Hematopoietic multipotent progenitor cell treated with erythropoietin and hydrocortisone succinate and interleukin-3 and kit ligand, for 17 days (in vitro differentiated cells): ENCODE results near the gene UBE2G1.
"Not testable (repeated sequence)": the region's sequence is repeated elsewhere in the genome, so short reads cannot be mapped to it uniquely, and the experiment has no call there.

Source experiments
- DNase-seq: peaks from one replicate; pipeline ENCODE4 v3.0.0-alpha.2; 2015; ENCODE audit warnings: low spot score

The UBE2G1 gene, protein sequence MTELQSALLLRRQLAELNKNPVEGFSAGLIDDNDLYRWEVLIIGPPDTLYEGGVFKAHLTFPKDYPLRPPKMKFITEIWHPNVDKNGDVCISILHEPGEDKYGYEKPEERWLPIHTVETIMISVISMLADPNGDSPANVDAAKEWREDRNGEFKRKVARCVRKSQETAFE

DNA sequence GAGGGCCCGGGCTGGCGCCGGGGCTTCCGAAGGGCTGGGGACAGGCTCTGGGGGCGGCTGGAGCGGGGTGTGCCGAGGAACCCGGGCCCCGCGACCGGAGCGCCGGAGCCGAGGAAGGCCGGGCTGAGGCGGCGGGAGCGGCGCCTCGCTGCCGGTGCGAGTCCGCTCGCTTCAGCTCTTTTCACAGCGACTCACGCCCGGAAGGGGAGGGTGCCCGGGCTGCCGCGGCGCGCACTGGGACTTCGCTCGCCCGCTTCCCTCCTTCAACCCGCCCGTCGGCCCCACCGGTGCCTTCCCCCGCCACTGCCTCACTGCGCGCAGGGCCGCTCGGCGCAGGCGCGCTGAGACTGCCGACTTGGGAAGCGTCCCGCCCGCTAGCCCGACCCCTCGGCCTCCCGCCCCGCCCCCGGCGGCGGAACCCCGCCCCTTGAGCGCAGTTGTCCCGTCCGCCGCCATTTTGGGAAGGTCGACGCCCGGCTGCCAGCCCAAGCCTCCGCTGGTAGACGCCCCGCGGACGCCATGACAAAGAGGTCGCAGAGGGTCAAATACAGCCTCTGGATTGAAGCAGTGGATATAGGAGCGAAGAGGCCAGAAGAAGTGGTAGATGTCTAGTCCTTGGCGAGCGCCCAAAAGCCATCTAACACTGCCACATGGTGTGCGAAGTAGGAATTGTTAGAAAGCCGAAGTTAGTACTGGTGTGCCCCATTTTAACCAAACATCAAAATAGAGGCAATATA is at the start of gene UBE2G1:
TSS of gene UBE2G1 (minus strand) at position 349 of the 737 bp plus-strand sequence. CDS start 359 bp downstream, outside the sequence.
- DNase-seq = peak; percentile 98

DNA sequence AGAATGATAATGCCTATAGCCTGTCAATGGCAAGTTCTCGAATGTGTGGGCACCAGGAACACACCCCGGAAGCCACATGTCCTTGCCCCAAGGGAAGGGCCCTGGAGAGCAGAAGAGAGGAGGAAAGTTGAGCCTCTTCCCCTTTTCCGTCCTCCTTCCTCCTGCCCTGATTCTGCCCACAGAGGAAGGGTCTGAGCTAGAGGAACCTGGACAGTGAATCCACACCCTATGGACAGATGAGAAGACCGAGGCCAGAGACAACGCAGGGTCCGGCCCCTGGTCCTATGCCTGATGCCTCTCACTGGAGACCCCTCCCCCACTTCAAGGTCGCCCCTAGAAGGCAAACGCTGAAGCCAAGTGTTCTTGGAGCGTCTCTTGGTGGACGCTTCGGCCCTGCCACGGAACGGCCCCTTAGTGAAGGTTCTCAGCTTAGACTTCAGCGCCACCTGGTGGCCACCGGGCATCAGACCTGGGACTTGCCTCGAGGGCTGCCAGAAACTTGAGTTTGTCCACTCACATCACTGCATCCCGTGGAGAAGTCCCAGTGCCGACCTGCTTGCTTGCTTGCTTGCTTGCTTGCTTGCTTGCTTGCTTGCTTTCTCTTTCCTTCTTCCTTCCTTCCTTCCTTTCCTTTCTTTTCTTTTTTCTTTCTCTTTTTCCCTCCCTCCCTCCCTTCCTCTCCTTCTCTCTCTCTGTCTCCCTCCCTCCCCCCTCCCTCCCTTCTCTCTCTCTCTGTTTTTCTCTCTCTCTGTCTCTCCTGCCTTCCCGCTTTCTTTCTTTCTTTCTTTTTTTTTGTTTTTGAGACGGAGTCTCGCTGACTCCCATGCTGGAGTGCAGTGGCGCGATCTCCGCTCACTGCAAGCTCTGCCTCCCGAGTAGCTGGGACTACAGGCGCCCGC is 46.7 kb upstream of the UBE2G1 start:
- peak; percentile 87 for DNase-seq

DNA sequence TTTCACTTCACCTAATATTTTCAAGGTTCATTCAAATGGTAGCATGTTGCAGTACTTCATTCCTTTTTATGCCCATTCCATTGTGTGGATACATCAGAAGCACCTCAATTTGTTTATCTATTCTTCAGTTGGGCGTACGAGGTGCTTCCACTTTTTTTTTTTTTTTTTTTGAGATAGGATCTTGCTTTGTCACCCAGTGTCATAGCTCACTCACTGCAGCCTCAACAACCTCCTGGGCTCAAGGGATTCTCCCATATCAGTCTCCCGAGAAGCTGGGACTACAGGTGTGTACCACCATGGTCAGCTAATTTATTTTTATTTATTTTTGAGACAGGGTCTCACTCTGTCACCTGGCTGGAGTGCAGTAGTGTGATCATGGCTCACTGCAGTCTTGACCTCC is 44.7 kb upstream of the UBE2G1 start:
- no peak for DNase-seq

DNA sequence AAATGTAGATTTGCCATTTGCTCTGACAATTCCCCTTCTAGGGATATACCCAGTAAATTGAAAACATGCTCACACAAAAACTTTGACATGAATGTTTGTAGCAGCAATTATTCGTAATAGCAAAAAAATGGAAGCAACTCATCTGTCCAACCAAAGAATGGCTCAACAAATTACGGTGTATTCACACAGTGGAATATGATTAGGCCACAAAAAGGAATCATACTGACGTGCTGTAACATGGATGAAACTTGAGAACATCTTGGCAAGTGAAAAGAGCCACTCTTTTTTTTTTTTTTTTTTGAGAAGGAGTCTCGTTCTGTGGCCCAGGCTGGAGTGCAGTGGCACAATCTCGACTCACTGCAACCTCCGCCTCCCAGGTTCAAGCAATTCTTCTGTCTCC is 43.2 kb upstream of the UBE2G1 start:
- DNase-seq = no peak

DNA sequence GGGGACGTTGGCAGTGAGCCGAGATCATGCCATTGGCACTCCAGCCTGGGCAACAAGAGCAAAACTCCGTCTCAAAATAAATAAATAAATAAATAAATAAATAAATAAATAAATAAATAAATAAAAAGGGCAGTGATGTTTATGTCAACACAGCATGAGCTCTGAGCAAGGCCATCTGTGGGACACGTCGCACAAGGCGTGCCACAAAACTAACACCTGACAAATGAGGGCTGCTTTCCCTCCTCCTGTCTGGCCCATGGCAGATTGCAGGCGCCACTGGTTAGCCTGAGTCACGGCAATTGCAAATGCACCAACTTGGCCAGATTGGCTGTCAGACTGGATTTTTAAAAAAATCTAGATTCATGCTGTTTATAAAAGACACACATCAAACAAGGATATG is 41.4 kb upstream of the UBE2G1 start:
- DNase-seq = no peak

DNA sequence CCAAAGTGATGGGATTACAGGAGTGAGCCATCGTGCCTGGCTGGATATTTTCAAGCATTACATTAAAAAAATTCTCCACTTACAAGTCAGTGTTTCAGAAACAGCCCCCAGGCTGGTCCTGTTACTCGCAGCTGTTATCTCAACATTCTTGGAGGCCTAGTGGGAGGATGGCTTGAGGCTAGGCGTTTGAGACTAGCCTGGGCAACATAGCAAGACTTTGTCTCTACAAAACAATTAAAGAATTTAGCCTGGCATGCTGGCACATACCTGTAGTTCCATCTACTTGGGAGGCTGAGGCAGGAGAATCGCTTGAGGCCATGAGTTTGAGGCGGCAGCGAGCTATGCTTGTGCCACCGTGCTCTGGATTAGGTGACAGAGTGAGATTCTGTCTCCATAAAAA is 40.7 kb upstream of the UBE2G1 start:
- no peak for DNase-seq

DNA sequence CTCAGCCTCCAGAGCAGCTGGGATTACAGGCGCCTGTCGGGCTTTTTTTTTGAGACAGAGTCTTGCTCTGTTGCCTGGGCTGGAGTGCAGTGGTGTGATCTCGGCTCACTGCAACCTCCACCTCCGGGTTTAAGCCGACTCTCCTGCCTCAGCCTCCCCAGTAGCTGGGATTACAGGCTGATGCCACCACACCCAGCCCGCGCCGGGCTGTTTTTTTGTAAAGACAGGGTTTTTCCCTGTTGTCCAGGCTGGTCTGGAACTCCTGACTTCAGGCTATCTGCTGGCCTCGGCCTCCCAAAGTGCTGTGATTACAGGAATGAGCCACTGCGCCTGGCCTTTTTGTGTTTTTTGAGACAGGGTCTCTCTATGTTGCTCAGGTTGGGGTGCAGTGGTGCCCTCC is 39.9 kb upstream of the UBE2G1 start:
- no peak for DNase-seq

DNA sequence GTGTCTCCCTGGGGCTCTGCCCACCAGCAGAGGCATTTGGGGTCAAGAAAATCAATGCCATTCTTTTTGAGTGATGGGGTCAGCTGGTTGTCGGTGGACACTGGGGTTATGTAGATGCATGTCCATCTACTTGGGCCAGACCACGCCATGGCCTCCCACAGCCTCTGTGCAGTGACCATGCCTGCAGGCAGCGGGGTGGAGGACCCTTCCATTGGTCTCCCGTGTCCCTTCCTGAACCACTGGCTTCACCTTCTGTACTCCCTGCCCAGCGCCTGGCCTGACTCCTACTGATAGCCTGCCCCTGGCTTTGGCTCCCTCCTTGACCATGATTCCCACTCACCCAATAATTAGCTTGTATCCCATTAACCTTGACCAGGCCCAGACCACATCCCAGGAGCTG is 39.2 kb upstream of the UBE2G1 start:
- DNase-seq = no peak

DNA sequence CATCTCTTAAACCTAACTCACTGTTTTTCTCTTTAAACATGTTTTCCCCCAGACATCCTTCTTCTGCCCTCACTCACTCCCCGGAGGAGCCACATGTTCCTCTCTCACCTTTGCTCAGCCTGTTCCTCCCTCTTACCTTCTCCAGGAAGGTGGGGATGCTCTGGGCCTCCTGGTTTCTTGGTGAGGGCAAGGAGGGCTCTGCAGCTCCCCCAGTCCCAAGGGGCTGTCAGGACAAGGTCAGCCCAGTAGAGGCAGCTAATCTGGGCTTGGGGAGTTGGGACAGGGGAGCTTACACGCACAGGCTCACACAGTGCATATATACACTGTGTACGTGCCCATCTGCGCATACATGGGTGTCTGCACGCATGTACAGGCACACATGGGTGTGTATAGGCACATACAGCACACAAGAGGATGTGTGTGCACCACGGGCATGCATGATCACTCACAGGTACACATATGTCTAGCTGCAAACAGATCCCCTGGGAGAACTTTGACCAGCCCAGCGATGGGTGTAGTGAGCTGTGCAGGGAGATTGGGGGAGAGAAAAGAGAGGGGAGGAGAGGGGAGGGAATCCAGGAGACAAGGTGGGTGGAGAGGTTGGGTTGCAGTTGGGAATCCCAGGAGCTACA is 38.7 kb upstream of the UBE2G1 start:
- DNase-seq = no peak

DNA sequence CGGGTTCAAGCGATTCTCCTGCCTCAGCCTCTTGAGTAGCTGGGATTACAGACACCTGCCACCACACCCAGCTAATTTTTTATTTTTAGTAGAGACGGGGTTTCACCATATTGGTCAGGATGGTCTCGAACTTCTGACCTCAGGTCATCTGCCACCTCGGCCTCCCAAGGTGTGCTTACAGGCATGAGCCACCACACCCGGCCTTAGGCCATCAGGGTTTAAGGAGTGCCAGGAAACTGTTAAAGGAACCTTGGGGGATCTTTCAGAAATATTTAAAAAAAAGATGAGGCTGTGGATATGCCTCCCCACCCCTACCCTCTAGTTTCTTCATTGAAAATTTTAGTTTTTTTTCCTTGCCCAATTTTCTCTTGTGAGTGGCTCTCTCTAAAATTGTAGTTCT is 31.4 kb upstream of the UBE2G1 start:
- no peak for DNase-seq

DNA sequence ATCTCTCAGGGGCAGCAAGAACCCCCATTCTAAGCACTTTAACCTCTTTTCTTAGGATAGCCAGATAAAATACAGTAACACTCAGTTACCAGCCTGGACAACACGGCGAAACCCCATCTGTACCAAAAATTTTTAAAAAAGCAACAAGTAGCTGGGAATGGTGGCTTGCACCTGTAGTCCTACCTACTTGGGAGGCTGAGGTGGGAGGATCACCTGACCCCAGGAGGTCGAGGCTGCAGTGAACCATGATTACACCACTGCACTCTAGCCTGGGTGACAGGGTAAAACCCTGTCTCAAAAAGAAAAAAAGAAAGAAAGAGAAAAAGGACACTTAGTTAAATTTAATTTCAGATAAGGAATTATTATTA is 28.6 kb upstream of the UBE2G1 start:
- no peak for DNase-seq

DNA sequence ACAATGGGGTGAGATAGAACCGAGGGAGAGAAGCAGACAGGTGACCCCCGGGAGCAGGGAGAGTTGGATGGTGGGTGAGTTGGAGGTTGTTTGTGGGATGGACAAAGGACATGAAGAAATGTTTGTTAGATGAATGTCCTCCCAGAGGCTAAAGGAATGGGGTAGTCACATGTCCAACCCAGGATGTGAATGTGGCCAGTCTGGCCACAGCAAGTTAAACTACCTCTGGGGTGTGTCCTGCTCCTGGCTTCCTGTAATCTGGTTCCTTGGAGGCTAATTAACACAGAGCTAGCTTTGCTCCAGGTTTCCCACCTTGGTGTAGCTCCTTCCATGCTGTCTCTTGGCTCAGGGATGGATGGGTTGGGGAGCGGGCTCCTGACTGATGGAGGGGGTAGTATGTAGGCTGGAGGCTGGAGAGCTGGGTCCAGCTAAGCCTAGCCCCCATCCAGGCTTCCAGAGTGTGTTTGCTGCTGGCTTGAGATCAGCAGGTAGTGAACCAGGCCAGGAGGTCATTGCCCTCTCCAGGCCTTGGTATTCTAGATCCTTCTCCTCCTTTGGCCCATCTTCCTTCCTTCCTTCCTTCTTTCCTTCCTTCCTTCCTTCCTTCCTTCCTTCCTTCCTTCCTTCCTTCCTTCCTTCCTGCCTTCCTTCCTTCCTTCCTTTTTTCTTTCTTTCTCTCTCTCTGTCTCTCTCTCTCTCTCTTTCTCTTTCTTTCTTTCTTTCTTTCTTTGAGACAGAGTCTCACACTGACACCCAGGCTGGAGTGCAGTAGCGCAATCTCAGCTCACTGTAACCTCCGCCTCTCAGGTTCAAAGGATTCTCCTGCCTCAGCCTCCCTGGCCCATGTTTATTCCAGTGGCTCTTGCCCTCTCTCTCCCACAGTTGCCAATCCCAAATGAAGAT is 28.0 kb upstream of the UBE2G1 start:
- no peak for DNase-seq

DNA sequence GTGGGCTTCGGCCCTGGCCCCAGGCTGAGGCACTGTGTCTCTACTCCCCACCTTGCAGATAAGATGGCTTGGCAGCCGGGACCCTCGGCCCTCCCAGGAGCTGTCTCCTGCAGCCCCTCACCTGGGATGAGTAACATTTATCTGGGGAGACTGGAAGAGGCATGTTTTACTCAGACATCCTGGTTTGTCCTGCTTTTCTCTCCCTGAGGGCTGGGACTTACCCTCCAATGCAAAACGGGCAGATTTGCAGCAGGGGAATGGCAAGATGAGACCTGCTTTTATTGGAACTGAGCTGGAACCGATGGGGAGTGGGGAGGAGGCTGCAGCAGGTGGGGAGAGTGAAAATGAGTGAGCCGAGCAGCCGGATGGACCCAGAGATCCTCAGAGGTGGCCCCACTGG is 27.3 kb upstream of the UBE2G1 start:
- no peak for DNase-seq

DNA sequence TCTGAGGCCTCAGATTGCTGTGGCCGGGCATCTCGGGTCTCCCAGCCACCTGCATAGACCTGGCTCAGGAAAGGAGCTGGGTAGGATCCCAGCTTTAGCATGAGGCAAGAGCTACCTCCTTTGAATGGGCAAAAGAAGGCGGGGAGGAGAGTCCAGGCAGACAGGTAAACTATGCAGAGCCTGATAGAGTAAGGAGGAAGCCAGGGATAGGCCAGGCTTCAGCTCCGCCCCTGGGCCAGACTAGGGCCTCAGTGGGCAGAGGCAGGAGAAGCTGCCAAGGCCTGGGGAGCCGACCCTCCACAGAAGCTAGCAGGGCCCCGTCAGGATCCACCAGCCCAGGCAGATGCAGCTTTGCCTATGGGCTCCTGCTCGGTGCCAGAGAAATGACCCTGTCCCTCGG is 22.6 kb upstream of the UBE2G1 start:
- DNase-seq = no peak

DNA sequence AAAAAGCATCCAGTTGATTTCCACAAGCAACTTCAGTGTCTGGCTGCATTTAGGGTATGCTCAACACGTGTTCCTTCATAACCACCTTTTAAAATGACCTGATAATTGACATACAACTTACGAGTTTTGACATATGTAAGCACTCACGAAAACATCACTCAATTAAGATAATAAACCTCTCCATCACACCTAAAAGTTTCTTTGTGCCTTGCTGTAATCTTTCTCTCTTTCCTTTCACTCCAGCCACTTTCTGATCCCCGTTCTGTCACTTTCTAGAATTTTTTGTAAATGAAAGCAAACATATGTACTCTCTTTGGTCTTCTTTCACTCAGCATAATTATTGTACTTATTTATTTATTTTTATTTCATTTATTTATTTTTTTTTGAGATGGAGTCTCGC is 20.7 kb upstream of the UBE2G1 start:
- no peak for DNase-seq

DNA sequence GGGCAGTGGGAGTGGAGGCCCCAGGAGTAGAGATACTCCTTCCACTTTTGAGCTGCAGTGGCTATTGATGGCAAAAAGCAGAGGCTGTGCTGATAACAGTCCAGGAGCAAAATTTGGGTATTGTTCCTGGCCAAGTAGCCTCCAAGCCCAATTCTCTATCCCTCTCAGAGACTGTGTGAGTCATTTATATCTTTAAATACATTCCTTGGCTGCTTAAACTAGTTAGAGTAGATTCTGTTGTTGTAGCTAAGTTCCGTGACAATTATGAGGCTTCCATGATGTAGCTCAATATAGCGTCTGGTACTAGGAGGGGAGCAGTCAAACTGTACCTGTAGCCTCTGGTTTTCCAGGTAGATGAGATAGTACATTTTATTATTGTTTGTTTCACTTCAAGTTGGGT is 19.9 kb upstream of the UBE2G1 start:
- no peak for DNase-seq

DNA sequence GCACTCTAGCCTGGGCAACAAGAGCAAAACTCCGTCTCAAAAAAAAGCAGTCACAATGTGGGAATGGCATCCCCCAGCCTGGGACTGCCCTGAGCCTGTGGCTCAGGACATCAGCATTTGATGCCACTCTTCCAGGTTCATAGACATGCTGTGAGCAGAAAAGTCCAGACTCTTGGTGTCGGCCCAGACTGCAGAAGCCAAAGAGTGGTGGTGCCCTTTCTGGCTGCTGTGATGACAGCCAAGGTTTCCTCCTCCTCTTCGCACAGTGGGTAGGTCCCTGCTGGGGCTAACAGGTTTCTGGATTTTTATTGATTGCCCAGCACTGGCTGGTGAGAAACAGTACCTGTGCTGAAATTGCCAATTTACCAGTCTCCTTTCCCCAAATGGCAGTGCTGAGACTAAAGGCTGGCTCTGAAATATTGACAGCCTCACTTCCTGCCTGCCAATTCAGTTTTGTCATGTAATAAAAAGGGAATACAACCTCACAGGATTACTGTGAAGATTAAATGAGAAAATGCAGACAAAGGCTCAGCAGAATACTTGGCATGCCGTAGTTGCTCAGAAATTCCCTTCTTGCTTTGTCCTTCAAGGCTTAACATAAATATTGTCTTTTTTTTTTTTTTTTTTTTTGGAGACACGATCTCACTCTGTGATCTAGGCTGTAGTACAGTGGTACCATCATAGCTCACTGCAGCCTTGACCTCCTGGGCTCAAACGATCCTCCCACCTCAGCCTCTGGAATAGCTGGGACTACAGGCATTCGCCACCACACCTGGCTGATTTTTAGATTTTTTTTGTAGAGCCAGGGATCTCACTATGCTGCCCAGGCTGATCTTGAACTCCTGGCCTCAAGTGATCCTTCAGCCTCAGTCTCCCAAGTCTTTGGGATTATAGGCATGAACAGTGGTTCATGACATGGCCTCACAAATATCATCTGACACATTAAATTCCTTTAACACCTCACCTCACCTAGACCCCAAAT is 15.5 kb upstream of the UBE2G1 start:
- no peak for DNase-seq

DNA sequence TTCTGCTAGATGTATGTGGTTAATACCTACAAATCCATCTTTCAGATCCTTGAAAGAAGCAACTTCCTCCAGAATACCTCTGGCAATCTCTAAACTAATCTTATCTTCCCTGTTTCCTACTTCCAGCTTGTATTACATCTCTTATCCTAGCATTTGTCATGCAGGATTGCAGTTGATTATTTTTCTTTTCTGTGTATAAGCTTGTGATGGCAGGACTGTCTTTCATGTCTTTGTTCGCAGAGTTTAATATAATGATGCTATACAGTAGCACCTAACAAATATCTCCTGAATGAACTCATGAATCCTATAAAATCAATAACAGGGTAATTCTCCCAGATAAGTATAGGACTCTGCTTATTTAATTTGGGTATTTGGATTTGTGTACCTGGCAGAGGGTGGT is 12.2 kb upstream of the UBE2G1 start:
- no peak for DNase-seq

DNA sequence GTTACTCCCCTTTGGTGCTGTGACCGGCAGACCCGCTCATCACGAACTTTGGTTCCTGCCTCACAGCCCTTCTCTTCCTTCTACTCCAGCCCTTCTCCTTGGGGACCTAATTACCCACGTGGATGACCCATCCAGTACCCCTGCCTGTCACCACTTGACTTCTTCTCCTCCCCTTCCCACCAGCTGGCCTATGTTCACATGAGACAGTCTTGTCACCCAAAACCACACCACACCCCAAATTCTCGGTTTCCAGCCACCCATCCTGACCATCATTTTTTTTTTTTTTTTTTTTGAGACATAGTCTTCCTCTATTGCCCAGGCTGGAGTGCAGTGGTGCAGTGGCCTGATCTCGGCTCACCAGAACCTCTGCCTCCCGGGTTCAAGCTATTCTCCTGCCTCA is 10.8 kb upstream of the UBE2G1 start:
- DNase-seq = not testable (repeated sequence)

DNA sequence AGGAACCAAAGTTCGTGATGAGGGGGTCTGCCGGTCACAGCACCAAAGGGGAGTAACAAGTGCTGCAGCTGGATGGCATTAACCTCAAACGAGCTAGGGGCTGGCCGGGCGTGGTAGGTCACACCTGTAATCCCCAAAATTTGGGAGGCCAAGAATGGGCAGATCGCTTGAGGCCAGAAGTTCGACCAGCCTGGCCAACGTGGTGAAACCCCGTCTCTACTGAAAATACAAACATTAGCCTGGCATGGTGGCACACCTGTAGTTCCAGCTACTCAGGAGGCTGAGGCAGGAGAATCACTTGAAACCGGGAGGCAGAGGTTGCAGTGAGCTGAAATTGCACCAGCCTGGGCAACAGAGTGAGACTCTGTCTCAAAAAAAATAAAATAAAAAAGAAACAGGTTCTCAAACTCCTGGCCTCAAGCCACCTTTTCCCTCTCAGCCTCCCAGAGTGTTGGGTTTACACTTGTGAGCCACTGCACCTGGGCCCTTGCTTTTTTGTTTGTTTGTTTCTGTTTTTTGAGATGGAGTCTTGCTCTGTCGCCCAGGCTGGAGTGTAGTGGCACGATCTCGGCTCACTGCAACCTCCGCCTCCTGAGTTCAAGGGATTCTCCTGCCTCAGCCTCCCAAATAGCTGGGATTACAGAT is 9.4 kb upstream of the UBE2G1 start:
- DNase-seq = not testable (repeated sequence)
